Glomerular endothelial cell (primary cell): ENCODE results near the gene LRRC27. TPM values are rescaled to one million over a fixed set of nuclear protein-coding genes. Genes with fewer than 3 reads are reported as not detected.

ENCODE experiments used
- DNase-seq: peaks from one replicate; pipeline ENCODE4 v3.0.0-alpha.2; 2011; ENCODE audit warnings: low read depth, low spot score; ENCODE audit errors: extremely low read depth
- total RNA-seq: library from RNA; depleted of rRNA; stranded (reverse); fragments of >200 nt; gene quantifications from 2 replicates; pipeline ENCODE4 v1.2.3, GENCODE V29; 2015

The LRRC27 gene
- total RNA-seq, 1 donor from 2014 or later = 18.4 TPM

- no peak for DNase-seq
Observed at GRCh38 chr10:132410779-132411532, 79.0 kb downstream of the LRRC27 start.

GRCh38 chr10:132411561-132412253 is 79.7 kb downstream of the LRRC27 start:
- DNase-seq = no peak

- no peak for DNase-seq
Observed at GRCh38 chr10:132412316-132413192, 80.6 kb downstream of the LRRC27 start.

- no peak for DNase-seq
Observed at GRCh38 chr10:132413226-132414205, 81.5 kb downstream of the LRRC27 start.

GRCh38 chr10:132414402-132415016 is 82.5 kb downstream of the LRRC27 start:
- no peak for DNase-seq

GRCh38 chr10:132415255-132415654 is 83.3 kb downstream of the LRRC27 start:
- no peak for DNase-seq

GRCh38 chr10:132415956-132416355 is 84.0 kb downstream of the LRRC27 start:
- no peak for DNase-seq

- no peak for DNase-seq
Observed at GRCh38 chr10:132416566-132417256, 84.7 kb downstream of the LRRC27 start.

- DNase-seq = no peak
Observed at GRCh38 chr10:132417257-132417910, 85.4 kb downstream of the LRRC27 start.

- DNase-seq = no peak
Observed at GRCh38 chr10:132417957-132418441, 86.0 kb downstream of the LRRC27 start.

GRCh38 chr10:132418527-132419416 is 86.8 kb downstream of the LRRC27 start:
- DNase-seq = no peak

- DNase-seq = no peak
Observed at GRCh38 chr10:132419538-132420468, 87.8 kb downstream of the LRRC27 start.

GRCh38 chr10:132420469-132420980 is 88.5 kb downstream of the LRRC27 start:
- no peak for DNase-seq

- no peak for DNase-seq
Observed at GRCh38 chr10:132420981-132421846, 89.2 kb downstream of the LRRC27 start.
